COLO668 (cell line): ENCODE results near the gene SHISA8.

Source experiments
- DNase-seq: peaks from one replicate; lab custom pipeline; 2025; ENCODE audit not compliant: unreplicated experiment; lab: John Stamatoyannopoulos, UW

SHISA8 gene

DNA sequence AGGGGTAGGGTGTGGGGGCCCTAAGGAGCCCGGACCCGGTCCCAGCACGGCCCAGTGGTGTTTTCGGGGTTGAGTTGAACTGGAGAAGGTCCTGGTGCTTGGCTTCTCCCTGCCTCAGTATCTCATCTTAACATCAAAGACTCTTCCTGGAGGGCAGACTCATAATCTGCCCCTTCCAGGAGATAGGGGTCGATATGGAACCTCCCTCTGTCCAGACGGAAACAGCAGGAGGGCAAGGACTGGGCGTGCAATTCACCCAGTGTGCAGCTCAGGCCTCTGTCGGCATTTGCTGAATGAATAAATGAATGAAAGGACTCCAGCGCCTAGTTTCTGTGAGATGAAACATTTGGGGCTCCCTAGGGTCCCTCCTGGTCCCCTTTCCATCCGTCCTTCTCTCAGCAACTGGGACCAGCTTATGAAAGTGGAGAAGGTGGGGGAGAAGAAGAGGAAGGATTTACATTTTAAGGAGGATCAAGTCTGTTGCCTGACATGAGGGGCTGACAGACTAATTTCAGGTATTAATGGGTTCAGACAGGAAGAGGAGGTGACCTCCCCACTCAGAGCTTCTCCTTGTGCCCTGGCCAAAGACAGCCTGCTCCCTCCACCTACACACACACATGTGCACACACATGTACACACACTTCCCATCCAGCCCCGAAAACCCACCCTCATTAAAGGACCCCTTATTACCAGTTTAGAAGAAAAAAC lies 1.1 kb upstream of the SHISA8 start:
- DNase-seq = no peak

GRCh38 chr22:41914611-41915034 lies 251 bp downstream of the SHISA8 start:
- peak; percentile 54 for DNase-seq

- peak; percentile 58 for DNase-seq
These were observed 886 bp downstream of the SHISA8 start for GRCh38 chr22:41913842-41914534.

GRCh38 chr22:41913040-41913719 lies 1.7 kb downstream of the SHISA8 start:
- DNase-seq = no peak

DNA sequence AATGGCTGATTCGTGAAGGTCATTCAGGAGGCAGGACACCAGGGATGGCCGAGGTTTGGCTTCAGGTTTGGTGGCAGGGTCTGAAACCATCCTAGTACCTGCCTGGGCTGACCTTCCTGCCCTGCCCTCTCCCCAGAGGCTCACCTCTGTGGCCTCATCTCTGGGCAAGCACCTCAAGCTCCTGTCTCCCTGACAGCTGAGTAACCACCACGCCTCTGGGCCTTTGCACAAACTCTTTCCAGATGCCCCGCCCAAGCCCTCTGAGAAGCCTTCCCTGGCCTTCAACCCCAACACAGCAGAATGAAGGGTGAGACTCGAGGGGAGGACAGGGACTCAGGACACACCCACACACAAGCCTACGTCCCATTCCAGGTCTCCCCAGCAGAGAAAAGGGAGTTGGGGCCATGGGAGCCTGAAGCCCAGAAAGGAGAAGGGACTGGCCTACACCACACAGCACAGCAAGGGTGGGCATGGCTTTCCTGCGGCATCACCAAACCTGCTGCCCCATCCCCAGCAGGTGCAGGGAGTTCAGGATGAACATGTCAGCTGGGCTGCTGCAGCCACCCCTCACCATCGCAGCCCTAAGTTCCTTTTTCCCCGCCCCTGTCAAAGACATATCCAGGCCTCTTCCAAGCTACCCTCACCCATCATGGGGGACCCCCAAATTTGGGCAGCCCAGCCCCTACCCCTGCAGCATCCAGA lies 2.4 kb downstream of the SHISA8 start:
- DNase-seq = no peak

GRCh38 chr22:41911001-41911611 lies 3.8 kb downstream of the SHISA8 start:
- DNase-seq = no peak

DNA sequence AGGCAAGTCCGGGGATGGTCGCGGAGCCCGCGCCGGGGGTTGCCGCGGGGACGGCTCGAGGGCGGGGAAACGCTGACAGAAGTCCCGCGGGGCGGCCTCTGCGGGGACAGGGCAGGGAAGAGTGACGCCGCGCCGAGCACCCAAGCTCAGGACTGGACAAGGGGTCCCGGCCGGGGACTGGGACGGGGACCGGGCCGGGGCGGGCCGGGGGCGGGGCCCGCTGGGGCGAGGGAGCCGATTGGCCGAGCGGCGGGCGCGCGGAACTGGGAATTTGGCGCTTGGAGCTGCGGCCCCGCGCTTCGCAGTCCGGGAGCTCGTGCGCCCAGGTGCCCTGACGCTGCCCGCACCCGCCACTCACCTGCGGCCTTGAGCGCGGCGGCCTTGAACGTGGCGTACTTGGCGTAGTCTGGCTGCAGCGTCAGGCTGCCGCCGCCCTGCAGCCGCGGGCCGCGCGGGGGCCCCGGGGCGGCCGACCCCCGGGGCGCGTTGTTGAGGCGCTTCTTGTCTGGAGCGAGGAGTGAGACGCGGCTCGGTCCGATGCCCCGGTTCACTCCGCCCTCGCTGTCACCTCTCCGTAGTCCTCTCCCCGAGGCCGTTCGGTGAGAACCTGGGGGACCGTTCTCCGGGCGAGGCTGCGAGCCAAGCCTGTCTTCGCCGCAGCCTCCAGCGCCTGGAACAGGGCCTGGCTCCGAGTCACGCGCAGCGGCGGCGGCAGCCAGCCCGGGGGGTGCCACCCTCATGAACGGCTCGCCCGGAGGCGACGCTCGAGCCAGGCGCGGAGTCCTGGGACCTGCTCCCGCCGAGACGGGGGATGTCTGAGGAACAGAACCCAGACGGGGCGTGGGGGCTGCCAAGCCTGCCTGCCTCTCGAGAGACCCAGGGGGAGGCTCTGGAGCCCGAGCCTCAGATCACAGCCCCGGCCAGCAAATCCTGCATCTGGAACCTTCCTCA lies 4.5 kb downstream of the SHISA8 start:
- no peak for DNase-seq

GRCh38 chr22:41909310-41910049 lies 5.4 kb downstream of the SHISA8 start:
- DNase-seq = no peak

DNA sequence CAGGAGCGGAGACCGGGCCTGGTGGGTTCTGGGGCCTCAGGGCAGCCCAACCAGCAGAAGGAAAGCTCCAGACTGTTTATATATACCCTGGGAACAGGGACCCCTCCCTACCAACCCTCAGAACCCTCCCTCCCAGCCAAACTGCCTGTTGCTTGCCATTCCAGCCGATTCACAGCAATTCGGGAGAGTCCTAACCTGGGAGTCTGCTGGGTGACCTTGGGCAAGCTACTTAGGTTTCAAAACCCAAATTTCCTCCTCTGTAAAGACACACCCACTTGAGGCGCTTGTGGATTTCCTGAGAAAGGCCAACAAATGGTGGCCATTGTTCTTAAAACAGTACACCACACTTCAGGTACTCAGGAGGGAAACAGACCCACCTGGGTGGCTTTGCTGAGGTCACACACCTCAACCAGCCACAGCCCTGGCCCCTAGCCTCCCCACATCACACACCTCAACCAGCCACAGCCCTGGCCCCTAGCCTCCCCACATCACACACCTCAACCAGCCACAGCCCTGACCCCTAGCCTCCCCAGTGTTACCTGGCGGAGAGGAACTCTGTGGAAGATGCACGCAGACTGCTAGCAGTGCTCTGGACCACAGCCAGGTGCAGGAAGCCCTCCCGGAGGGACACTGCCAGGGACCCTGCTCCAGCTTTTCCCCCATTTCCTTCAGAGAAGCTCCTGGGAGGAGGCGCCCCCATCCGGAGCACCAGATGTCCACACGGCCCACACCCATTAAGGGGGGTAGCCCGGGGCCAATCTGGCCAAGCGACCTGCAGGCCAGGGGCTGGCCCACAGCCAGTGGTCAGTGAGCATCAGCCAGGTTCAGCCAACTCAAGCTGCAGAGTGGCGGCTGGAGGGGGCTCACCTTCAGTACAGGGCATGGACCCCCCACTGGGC lies 6.2 kb downstream of the SHISA8 start:
- no peak for DNase-seq

- DNase-seq = no peak
These were observed 7.2 kb downstream of the SHISA8 start for GRCh38 chr22:41907436-41908401.

DNA sequence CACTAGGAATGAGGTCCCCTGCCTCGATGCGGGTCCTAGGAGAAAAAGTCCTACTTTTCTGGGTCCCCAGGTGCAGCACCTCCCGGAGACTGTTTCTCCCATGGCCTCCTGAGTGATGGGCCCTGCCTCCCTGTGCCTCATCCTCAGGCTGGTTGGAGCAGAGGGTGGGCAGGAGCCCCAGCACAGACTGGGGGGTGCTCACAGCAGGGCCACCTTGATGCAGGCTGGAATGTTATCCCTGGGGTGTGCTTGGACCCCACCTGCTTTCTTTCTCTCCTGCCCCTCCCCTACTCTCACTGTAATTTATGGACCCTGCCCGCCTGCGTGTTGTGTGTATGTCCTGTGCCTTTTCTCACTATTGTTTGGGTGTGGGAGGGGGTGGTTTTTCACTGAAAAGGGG lies 8.1 kb downstream of the SHISA8 start:
- DNase-seq = no peak

DNA sequence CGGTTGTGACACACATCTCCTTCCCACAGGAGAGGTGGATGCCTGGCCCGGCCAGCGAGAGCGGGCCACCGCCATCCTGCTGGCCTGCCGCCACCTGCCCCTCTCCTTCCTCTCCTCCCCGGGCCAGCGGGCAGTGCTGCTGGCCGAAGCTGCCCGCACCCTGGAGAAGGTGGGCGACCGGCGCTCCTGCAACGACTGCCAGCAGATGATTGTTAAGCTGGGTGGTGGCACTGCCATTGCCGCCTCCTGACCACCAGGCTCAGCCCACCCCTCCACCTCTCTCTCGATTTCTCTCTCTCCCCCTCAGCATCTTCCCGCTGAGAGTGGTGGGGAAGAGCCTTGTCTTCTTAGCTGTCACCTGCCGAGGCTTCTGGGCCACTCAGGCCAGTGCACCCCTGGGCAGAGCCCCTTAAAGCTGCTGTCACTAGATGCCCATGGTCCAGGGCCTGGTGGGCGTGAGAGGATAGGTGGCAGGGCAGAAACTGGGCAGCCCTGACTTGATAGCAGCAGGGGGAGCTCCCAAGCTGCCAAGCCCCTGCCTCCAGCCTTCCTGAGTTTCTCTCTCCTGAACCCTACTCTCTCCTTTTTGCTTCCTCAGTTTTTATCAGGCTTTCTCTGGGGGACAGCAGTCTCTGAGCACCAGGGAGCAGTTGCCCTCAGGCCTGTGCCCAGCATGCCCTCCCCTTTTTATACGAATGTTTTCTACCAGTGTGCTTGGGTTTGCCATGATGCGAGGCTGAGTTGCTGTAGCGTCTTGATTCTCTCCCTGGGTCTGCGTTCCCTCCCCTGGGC lies 9.3 kb downstream of the SHISA8 start:
- DNase-seq = no peak

DNA sequence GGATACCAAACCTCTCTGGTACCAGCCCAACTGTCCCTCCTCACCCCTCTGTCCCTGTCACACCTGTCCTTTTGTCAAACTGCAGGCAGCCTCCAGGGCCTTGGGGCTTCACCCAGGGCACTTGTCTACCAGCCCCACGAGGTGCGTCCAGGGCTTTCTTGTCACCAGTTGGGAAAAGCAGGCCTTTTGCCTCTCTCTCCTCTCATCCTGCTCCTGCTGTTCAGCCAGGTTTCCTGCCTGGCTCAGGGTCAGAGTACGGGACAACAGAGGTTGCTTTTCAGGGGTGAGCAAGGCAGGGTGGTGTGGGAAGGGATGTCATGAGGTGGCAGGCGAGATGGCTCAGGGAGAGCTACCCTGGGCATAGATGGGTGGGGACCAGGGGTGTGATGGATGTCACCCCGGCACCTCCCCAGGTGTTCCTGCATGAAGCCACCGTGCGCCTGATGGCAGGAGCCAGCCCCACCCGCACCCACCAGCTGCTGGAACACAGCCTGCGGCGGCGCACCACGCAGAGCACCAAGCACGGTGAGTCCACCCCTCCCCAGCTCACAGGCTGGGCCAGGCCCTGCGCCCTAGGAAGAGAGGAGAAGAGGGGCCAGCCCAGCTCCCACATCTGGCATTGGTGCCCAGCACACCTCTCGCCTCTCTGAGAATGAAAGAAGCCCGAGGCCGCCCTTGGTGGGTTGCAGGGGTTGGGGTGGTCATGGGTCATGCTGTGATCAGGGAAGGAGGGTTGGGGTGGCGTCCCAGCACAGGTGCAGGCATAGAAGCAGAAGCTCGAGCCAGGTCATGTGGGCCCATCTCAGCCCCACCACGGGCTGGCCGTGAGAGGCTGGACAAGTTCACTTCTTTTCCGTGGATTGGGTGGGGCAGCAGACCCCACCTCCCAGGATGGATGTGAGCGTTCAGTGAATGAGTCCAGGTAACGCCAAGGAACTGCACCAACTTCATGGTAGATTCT lies 10.1 kb downstream of the SHISA8 start:
- no peak for DNase-seq

DNA sequence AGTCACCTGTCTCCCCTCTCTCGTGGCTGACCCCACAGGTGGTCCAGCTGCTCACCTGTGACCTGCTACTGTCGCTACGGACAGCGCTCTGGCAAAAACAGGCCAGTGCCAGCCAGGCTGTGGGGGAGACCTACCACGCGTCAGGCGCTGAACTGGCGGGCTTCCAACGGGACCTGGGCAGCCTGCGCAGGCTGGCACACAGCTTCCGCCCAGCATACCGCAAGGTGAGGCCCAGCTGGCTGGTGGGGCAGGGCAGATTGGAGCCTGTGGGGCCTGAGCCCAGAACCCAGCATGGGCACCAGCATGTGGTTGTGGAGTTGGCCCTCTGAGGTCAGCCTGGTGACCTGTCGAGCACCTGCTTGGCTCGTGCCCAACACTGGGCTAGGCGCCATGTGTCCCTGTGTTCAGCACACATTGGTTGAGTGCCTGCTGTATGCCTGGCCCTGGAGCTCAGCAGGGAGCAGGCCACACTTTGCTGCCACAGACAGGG lies 11.9 kb downstream of the SHISA8 start:
- peak; percentile 52 for DNase-seq

DNA sequence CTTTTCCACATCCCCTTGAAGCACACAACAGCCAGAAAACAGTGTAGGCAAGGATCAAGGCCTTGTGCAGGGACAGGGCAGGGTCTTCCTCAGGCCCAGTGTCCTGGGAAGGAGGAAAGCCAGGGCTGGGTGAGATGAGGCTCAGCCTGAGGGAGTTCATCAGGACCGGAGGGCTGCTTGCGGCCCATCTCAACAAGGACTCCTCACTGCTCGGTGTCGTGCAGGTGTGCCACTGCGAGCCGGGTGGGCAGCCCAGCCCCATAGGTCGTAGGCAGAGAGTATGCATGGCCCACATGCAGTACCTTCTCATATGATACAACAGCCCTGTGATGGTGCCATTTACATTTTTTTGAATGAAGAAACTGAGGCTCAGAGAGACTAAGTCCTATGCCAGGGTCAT lies 12.9 kb downstream of the SHISA8 start:
- no peak for DNase-seq
